Activated CD8-positive, alpha-beta memory T cell treated with anti-CD3 and anti-CD28 coated beads, Interleukin-2, amount 50 U/mL, for 24 hours (primary cell): ENCODE measurements around the gene IL10RB.

Experiments
- DNase-seq: peaks from one replicate; pipeline ENCODE4 v3.0.0-alpha.2; 2020; ENCODE audit errors: extremely low read depth

Gene IL10RB

DNA sequence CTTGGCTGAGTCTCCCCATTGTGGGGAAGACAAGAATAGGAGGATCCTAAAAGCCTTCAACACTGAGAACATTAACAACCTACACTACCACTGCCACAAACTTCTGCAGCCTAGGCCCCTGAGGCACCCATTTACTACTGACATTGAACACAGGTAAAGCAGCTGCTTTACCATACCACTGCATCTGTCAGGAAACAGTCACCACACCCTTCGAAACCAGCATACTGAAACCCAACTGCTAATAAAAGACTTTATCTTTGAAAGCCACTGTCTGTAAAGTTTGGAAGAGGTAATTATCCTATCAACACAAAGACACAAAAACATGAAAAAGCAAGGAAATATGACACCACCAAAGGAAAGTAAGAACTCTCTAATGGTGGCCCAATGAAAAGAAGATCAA lies 66.0 kb downstream of the IL10RB start:
- no peak for DNase-seq

GRCh38 chr21:33334191-33334590 lies 68.0 kb downstream of the IL10RB start:
- DNase-seq = no peak

DNA sequence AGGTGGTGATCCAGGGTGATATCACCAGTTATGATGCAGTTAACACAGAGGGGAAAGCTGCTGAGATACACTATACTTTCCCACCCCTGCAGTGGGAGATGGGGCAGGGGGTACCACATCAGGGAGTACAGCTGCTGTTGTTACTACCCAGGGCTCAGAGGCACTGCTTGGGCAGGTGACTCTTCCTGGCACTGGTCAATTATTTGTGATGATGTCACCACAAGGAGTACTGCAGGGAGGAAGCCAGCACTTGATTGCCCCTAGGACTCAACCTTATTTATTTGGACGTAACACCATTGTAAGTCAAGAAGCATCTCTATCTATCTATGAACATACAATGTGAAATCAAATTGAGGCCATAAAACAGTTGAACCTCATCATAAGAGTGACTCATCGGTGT lies 68.7 kb downstream of the IL10RB start:
- no peak for DNase-seq

- DNase-seq = no peak
Measured at GRCh38 chr21:33339135-33339534, 73.0 kb downstream of the IL10RB start.

GRCh38 chr21:33339918-33340317 lies 73.8 kb downstream of the IL10RB start:
- DNase-seq = no peak

DNA sequence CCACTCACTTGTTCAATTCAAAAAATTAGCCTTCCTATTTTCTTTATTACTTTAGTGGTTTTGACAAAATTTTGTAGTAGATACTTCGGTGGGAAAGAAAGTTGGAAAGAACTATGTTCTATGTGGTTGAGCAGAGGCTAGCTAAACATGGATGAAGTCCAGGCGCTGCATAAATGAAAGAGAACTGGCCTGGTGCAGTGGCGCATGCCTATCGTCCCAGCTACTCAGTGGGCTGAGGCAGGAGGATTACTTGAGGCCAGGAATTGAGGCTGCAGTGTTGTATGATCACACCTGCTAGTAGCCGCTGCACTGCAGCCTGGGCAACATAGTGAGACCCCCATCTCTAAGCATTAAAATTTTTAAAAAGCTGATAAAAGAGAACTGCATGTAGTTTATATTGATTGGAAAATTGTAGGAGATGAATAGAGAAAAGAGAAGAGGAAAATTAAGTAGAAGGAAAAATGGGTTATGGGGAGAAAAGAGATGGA lies 79.6 kb downstream of the IL10RB start:
- no peak for DNase-seq
